Spleen (tissue), 7 donors: Measurements from ENCODE around the gene AKAP9.

Source experiments
- CTCF ChIP-seq, 11 experiments: fragments of 200-600 bp in 7 of 11; fragments of 450-650 bp in 4 of 11; sonication (generic) in 4 of 11; IDR thresholded peaks in 8 of 11; conservative IDR thresholded peaks in 3 of 11; 1 replicate in 7 of 11; 2 replicates in 4 of 11; pipeline versions ENCODE4 v1.4.0 to v1.8.0; 2016 to 2021; ENCODE audit warnings: antibody characterized with exemption in 11 of 11, inconsistent platforms in 4 of 11, mild to moderate bottlenecking in 1 of 11
- POLR2AphosphoS5 ChIP-seq, 3 donors: sonication (generic); formaldehyde crosslinking; IDR thresholded peaks; one replicate each; pipeline ENCODE4 v1.5.1; 2017; ENCODE audit warnings: antibody characterized with exemption in 3 of 3
- donor health status: DM: no; HTN: no; CAD: no; lungs with moderate emphysema.
- donor health status: DM: no; HTN: no; CAD: no.
- donor health status: DM: no; HTN: no; CAD: no.

- no peak for TF ChIP-seq POLR2AphosphoS5 (IDR thresholded peaks at IDR 0.05)
- no peak for TF ChIP-seq CTCF (IDR thresholded peaks at IDR 0.05 in 8 of 11, conservative IDR thresholded peaks at IDR 0.05 in 3 of 11)
Observed at GRCh38 chr7:91922857-91923256, 17.8 kb upstream of the AKAP9 start.
